ENCODE results near the gene NDFIP1. TPM values are rescaled to one million over a fixed set of nuclear protein-coding genes. Genes with fewer than 3 reads are reported as not detected.

The NDFIP1 gene
- total RNA-seq, 1 experiment from 2014 or later = 37.8 TPM

DNA sequence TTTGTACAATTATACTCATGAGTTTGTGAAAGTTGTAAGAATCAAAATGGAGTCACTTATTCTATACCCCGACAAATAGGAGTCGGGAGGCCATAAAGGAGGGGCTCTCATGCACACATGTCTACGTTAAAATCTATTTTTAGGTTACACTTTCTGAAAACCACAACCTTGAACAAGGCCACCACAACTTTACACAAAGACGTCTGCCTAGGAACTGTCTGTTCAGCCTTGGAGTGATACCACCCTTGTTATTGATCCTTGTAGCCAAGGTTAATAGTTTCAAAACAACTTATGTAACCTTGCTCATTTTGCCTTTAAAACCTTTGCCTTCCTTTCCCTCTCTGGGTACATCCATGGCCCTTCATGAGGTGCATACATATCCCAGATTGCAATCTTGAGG is 4.1 kb upstream of the NDFIP1 start:
- no peaks in the 10 kb centered on the region for H3K27me3 ChIP-seq (ENCODE audit: insufficient read depth, low read length)
- H4K20me1 ChIP-seq (ENCODE audit: insufficient read depth) = no peaks in the 10 kb centered on the region
- no peak overlapping the region for H2AFZ ChIP-seq (ENCODE audit: low read depth, low read length, poor library complexity, severe bottlenecking)
- H3K9me2 ChIP-seq (ENCODE audit: insufficient read depth) = no peaks in the 10 kb centered on the region
- RAD21 ChIA-PET (ENCODE audit: low non-redundant PET in 1 of 2, low total read pairs in 2 of 2, uncharacterized antibody in 2 of 2, unreplicated experiment in 2 of 2) = no interaction called here
- POLR2A ChIA-PET = no interaction called here
- no peaks in the 10 kb centered on the region for H3K9me3 ChIP-seq (ENCODE audit: control insufficient read depth in 1 of 2, insufficient read depth in 1 of 2, low read depth in 1 of 2, low read length in 2 of 2)
- H3K79me2 ChIP-seq (ENCODE audit: insufficient read depth, low read length) = peaks cover 7% of the 10 kb centered on the region
- no peak for DNase-seq (ENCODE audit: low read depth, low spot score)
- H3K4me2 ChIP-seq (ENCODE audit: low read length) = no peak overlapping the region
- no peak overlapping the region for H3K4me3 ChIP-seq (replicated peaks in 1 of 2; ENCODE audit: low read depth in 1 of 2, low read length in 2 of 2)
- CTCF ChIA-PET = no interaction called here
- no peak overlapping the region for H3K27ac ChIP-seq (ENCODE audit: low read depth, low read length)
- BruUV-seq (replicated peaks) = no TSS peak
- intact Hi-C loops (cut with micrococcal nuclease) = no loop called here
- no peak overlapping the region for H3K9ac ChIP-seq (ENCODE audit: low read length)
- peaks cover 0 to 8% of the 10 kb centered on the region in 2 experiments; a peak in 2 of 4 replicates for H3K4me1 ChIP-seq (ENCODE audit: control insufficient read depth in 1 of 2, insufficient read depth in 2 of 2, low read length in 2 of 2)
- no peak for ATAC-seq
- no peaks in the 10 kb centered on the region for H3K36me3 ChIP-seq (ENCODE audit: control insufficient read depth in 1 of 2, insufficient read depth in 2 of 2, low read length in 2 of 2)
- TF ChIP-seq TCF7L2 (IDR thresholded peaks at IDR 0.05; ENCODE audit: borderline replicate concordance, extremely low read depth, insufficient read depth, insufficient read length) = no peak
- TF ChIP-seq, protein P1, sequence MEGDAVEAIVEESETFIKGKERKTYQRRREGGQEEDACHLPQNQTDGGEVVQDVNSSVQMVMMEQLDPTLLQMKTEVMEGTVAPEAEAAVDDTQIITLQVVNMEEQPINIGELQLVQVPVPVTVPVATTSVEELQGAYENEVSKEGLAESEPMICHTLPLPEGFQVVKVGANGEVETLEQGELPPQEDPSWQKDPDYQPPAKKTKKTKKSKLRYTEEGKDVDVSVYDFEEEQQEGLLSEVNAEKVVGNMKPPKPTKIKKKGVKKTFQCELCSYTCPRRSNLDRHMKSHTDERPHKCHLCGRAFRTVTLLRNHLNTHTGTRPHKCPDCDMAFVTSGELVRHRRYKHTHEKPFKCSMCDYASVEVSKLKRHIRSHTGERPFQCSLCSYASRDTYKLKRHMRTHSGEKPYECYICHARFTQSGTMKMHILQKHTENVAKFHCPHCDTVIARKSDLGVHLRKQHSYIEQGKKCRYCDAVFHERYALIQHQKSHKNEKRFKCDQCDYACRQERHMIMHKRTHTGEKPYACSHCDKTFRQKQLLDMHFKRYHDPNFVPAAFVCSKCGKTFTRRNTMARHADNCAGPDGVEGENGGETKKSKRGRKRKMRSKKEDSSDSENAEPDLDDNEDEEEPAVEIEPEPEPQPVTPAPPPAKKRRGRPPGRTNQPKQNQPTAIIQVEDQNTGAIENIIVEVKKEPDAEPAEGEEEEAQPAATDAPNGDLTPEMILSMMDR (IDR thresholded peaks at IDR 0.05 in 2 of 3, conservative IDR thresholded peaks at IDR 0.05 in 1 of 3; ENCODE audit: borderline replicate concordance in 1 of 3, insufficient read depth in 1 of 3, low read depth in 2 of 3, low read length in 2 of 3) = no peak
- TF ChIP-seq FOSL1 (IDR thresholded peaks at IDR 0.05; ENCODE audit: low read depth) = no peak

DNA sequence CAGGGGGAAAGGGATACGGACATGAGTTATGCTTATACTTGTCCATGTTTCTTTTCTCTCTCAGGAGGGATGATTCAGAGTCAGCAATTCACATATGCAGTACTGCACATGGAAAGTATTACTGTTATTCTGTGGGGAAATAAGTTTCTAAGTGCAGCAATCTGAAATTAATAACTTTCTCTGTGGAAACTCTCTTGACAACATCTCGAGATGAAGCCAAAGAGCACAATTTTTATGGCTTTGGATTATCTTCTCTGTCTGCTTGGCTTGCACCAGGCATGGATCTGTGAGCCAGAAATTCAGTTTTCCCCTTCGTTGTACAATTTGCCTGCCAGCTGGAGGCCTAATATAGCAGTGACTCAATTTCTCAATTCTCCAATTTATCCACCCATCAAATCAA is 2.5 kb upstream of the NDFIP1 start:
- Histone ChIP-seq H3K27me3 (ENCODE audit: insufficient read depth, low read length) (no peaks in the 10 kb centered on the region), H3K4me1 (ENCODE audit: control insufficient read depth in 1 of 2, insufficient read depth in 2 of 2, low read length in 2 of 2) (peaks cover 5 to 21% of the 10 kb centered on the region in 2 experiments; a peak in 3 of 4 replicates), H3K4me3 (replicated peaks in 1 of 2; ENCODE audit: low read depth in 1 of 2, low read length in 2 of 2) (no peak overlapping the region), H3K4me2 (ENCODE audit: low read length) (no peak overlapping the region), H3K27ac (ENCODE audit: low read depth, low read length) (no peak overlapping the region), H3K36me3 (ENCODE audit: control insufficient read depth in 1 of 2, insufficient read depth in 2 of 2, low read length in 2 of 2) (no peaks in the 10 kb centered on the region), H3K9me3 (ENCODE audit: control insufficient read depth in 1 of 2, insufficient read depth in 1 of 2, low read depth in 1 of 2, low read length in 2 of 2) (no peaks in the 10 kb centered on the region), H4K20me1 (ENCODE audit: insufficient read depth) (no peaks in the 10 kb centered on the region), H3K9me2 (ENCODE audit: insufficient read depth) (no peaks in the 10 kb centered on the region), H2AFZ (ENCODE audit: low read depth, low read length, poor library complexity, severe bottlenecking) (no peak overlapping the region), H3K79me2 (ENCODE audit: insufficient read depth, low read length) (peaks cover 23% of the 10 kb centered on the region), H3K9ac (ENCODE audit: low read length) (no peak overlapping the region)
- DNase-seq (ENCODE audit: low read depth, low spot score) (no peak), ATAC-seq (no peak)
- POLR2A ChIA-PET = no interaction called here
- intact Hi-C loops (cut with micrococcal nuclease) = no loop called here
- BruUV-seq (replicated peaks) = no TSS peak
- RAD21 ChIA-PET (ENCODE audit: low non-redundant PET in 1 of 2, low total read pairs in 2 of 2, uncharacterized antibody in 2 of 2, unreplicated experiment in 2 of 2) = no interaction called here
- CTCF ChIA-PET = no interaction called here
- TF ChIP-seq CBX3 (IDR thresholded peaks at IDR 0.05; ENCODE audit: low read depth) (no peak), ZFX (IDR thresholded peaks at IDR 0.05) (no peak), POLR2AphosphoS5 (IDR thresholded peaks at IDR 0.05; ENCODE audit: low read depth, low read length) (no peak), POLR2A (IDR thresholded peaks at IDR 0.05; ENCODE audit: borderline replicate concordance, extremely low read depth, insufficient read depth, insufficient read length) (no peak), ELF1 (IDR thresholded peaks at IDR 0.05; ENCODE audit: borderline replicate concordance, low read depth) (no peak), JUND (IDR thresholded peaks at IDR 0.05) (no peak), TCF7L2 (IDR thresholded peaks at IDR 0.05; ENCODE audit: borderline replicate concordance, extremely low read depth, insufficient read depth, insufficient read length) (no peak), EZH2 (IDR thresholded peaks at IDR 0.05) (no peak), FOSL1 (IDR thresholded peaks at IDR 0.05; ENCODE audit: low read depth) (no peak), EGR1 (IDR thresholded peaks at IDR 0.05; ENCODE audit: low read depth) (no peak), ZNF274 (IDR thresholded peaks at IDR 0.05; ENCODE audit: low read depth, low read length) (no peak), SP1 (IDR thresholded peaks at IDR 0.05; ENCODE audit: low read depth) (no peak), RAD21 (IDR thresholded peaks at IDR 0.05; ENCODE audit: low read depth) (no peak)
- TF ChIP-seq, protein P2, sequence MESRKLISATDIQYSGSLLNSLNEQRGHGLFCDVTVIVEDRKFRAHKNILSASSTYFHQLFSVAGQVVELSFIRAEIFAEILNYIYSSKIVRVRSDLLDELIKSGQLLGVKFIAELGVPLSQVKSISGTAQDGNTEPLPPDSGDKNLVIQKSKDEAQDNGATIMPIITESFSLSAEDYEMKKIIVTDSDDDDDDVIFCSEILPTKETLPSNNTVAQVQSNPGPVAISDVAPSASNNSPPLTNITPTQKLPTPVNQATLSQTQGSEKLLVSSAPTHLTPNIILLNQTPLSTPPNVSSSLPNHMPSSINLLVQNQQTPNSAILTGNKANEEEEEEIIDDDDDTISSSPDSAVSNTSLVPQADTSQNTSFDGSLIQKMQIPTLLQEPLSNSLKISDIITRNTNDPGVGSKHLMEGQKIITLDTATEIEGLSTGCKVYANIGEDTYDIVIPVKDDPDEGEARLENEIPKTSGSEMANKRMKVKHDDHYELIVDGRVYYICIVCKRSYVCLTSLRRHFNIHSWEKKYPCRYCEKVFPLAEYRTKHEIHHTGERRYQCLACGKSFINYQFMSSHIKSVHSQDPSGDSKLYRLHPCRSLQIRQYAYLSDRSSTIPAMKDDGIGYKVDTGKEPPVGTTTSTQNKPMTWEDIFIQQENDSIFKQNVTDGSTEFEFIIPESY (IDR thresholded peaks at IDR 0.05; ENCODE audit: extremely low read depth, insufficient replicate concordance, low read length) = no peak
- TF ChIP-seq, protein P3, sequence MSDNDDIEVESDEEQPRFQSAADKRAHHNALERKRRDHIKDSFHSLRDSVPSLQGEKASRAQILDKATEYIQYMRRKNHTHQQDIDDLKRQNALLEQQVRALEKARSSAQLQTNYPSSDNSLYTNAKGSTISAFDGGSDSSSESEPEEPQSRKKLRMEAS (IDR thresholded peaks at IDR 0.05) = no peak
- TF ChIP-seq, protein P4, sequence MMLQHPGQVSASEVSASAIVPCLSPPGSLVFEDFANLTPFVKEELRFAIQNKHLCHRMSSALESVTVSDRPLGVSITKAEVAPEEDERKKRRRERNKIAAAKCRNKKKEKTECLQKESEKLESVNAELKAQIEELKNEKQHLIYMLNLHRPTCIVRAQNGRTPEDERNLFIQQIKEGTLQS (IDR thresholded peaks at IDR 0.05) = no peak

Measured in HCT116 (cell line).